GM12875 (cell line): ENCODE measurements around the gene MRPL27.
"Not testable (repeated sequence)": the region's sequence is repeated elsewhere in the genome, so short reads cannot be mapped to it uniquely, and the experiment has no call there.

Source experiments
- H3K4me3 ChIP-seq: one replicate; pipeline ENCODE4 v1.5.1; 2011; ENCODE audit warnings: low read depth, low read length, control low read depth
- CTCF ChIP-seq: IDR thresholded peaks from 2 replicates; pipeline ENCODE4 v1.5.1; 2011; ENCODE audit warnings: low read depth, mild to moderate bottlenecking, control low read depth, inconsistent platforms, low read length, moderate library complexity, borderline replicate concordance; ENCODE audit not compliant: insufficient read depth

Gene MRPL27

DNA sequence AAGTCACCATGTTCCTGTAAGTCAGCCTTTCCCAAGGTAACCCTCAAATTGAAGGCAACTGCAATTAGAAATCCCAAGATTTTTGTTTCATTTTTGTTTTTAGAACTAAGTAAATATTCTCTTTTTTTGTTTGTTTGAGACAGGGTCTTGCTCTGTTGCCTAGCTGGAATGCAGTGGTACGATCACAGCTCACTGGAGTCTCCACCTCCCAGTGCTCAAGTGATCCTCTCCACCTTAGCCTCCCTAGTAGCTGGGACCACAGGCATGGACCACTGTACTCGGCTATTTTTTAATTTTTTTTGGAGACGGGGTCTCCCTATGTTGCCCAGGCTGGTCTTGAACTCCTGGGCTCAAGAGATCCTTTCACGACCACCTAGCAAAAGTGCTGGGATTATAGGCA is 34.9 kb upstream of the MRPL27 start:
- TF ChIP-seq CTCF: no peak
- H3K4me3 ChIP-seq: no peak overlapping the region

DNA sequence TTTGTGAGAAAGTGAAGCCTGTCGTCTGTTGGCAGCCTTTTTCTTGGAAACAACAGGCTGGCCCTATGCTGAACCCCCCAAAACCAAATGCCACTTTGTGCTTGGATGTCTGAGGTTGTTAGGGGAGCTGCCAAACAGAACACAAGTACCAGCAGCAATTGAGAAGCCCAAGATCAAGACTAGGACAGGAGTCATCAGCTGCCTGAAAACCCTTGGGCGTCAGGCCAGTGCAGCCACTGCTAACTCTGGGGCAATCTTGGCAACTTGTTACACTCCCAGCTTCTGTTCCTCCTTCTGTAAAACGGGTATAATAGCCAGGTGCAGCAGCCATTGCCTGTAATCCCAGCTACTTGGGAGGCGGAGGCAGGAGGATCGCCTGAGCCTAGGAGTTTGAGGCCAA is 33.6 kb upstream of the MRPL27 start:
- TF ChIP-seq CTCF: no peak
- no peak overlapping the region for H3K4me3 ChIP-seq

DNA sequence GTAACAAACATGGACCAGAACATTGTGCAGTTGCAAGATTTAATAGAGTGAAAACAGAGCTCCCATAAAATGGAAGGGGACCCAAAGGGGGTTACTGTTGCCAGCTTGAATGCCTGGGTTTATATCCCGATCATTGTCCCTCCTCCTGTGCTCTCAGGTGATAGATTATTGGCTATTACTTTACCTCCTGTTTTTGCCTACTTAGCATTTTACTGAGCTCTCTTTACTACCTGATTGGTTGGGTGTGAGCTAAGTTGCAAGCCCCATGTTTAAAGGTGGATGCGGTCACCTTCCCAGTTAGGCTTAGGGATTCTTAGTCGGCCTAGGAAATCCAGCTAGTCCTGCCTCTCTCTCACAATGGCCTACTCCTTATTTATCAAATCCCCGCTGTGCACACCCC is 32.4 kb upstream of the MRPL27 start:
- not testable (repeated sequence) for H3K4me3 ChIP-seq

DNA sequence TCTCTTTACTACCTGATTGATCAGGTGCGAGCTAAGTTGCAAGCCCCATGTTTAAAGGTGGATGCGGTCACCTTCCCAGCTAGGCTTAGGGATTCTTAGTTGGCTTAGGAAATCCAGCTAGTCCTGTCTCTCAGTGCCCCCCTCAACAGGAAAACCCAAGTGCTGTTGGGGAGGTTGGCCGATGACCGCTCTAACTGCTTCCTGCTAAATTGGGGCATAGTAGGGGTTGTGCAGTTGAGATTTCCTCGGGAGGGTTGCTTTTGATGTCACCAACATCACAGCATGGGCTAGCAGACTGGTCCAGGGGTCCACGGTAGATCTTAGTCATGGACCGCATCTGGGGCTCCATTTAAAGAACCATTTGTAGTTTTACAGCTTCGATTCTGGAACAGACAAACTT is 26.6 kb upstream of the MRPL27 start:
- not testable (repeated sequence) for H3K4me3 ChIP-seq

DNA sequence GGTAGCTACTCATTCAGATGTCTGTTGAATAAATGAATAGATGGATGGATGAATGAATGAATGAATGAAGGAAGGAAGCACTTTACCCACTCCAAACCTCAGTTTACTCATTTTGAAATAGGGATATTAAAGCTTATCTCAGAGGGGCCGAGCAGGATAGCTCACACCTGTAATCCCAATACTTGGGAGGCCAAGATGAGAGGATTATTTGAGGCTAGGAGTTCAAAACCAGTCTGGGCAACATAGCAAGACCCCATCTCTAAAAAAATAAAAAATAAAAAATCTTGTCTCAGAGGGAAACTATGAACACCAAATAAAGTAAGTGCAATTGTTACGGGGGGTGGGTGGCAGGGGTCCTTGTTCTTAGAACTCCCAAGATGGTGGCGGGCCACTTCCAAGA is 25.7 kb upstream of the MRPL27 start:
- not testable (repeated sequence) for H3K4me3 ChIP-seq

DNA sequence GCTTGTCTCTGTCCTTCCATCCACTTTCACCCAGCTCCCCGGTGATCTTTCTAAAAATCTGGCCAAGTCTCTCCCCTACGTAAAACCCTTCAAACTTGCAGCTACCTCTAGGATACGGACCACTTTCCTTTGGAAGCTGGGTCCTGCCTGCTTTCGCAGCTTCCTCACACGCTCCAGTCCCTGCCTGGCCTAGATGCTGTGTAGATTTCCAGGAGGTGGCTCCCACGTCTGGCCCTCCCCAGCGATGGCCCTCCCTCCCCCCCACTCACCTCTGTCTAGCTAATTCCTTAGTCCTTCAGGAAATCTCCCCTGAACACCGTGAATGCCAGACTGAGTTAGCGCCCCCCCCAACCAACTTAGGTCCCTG is 24.9 kb upstream of the MRPL27 start:
- peak overlapping the region; percentile 77 for H3K4me3 ChIP-seq
- no peak for TF ChIP-seq CTCF

GRCh38 chr17:50397111-50397918 is 24.3 kb upstream of the MRPL27 start, which contains the start of gene LRRC59:
LRRC59 (minus strand) TSS chr17:50397523; CDS start chr17:50397317, 206 bp downstream.
- TF ChIP-seq CTCF: peak; percentile 100
- H3K4me3 ChIP-seq: peak within 1 kb of the TSS; percentile 77

DNA sequence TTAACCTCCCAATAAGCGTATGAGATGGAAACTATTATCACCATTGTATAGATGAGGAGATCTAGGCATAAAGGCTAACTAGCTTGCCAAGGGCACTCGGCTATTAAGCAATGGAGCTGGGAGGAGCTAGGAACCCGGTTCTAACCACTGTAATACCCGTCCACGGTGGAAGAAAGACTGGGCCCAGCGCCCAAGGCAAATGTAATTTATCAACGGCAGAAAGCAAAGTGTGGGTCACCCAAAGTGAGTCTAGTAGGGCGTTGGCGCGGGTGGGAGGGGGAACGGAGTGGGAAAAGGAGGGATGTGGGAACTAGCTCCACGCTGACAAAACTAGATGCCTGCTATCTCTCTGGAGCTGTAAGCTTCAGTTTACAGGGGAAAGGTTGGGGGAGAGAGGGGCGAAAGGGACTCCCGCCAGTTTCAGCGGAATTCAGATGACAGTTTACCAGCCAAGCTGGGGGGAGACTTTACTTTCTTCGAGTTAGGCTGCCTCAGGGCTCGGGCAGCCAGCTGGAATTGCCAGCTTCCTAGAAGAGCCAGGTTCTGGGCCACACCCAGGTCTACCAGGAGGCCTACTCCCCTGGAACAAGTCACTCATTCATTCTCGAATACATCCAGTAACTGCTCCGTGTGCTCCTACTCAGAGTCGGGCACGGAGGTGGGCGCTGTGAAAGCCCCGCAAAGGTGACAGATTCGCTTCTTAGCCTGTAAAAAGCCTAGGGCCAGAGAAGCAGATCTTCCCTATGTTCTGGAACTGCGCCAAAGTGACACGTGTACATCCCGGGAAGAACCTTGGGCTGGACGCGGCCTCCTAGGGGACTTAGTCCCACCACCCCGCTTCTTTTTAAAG is 23.5 kb upstream of the MRPL27 start:
- TF ChIP-seq CTCF: no peak
- H3K4me3 ChIP-seq: peak overlapping the region; percentile 77
